Thyroid gland (tissue), 4 donors: ENCODE measurements around the gene NAIF1.

Source experiments
- CTCF ChIP-seq, 6 experiments: fragments of 200-600 bp in 3 of 6; fragments of 450-650 bp in 3 of 6; sonication (generic) in 3 of 6; IDR thresholded peaks; one replicate each; pipeline ENCODE4 v1.5.1; 2016 to 2019; ENCODE audit warnings: antibody characterized with exemption in 6 of 6, mild to moderate bottlenecking in 2 of 6, inconsistent platforms in 1 of 6, moderate library complexity in 1 of 6
- POLR2A ChIP-seq, 2 donors: fragments of 450-650 bp; IDR thresholded peaks; one replicate each; pipeline ENCODE4 v1.6.1; 2017; ENCODE audit warnings: antibody characterized with exemption in 2 of 2, mild to moderate bottlenecking in 2 of 2, moderate library complexity in 1 of 2

GRCh38 chr9:128062279-128062678, 4.8 kb downstream of the NAIF1 start:
- TF ChIP-seq POLR2A (IDR thresholded peaks at IDR 0.05) (no peak), CTCF (IDR thresholded peaks at IDR 0.05) (no peak)
